Activated CD4-positive, alpha-beta T cell treated with anti-CD3 and anti-CD28 coated beads for 36 hours (primary cell): ENCODE measurements around the gene MARCO. TPM values are rescaled to one million over a fixed set of nuclear protein-coding genes. Genes with fewer than 3 reads are reported as not detected.
A peak's percentile ranks its signal among the peaks of the same experiment; 100 is the strongest.

Experiments used
- ATAC-seq: fragments of 200-7000 bp; cut with Tn5 transposase; one replicate; pipeline ENCODE4 v1.10.0; 2021; ENCODE audit warnings: mild to moderate bottlenecking, moderate library complexity
- CTCF ChIA-PET: fragments of 350-600 bp; sonication (Branson Sonifier 250); formaldehyde crosslinking; loops from one replicate; lab custom pipeline; 2021; ENCODE audit warnings: antibody characterized with exemption; lab: Charles Lee
- POLR2A ChIA-PET: fragments of 350-600 bp; sonication (Branson Sonifier 250); formaldehyde crosslinking; loops from one replicate; lab custom pipeline; 2021; ENCODE audit warnings: antibody characterized with exemption, inconsistent platforms; lab: Charles Lee
- DNase-seq: peaks from one replicate; pipeline ENCODE4 v3.0.0-alpha.2; 2020
- H3K27ac Mint-ChIP-seq: one replicate; pipeline ENCODE4 v1.8.0; 2021; ENCODE audit warnings: mixed read lengths
- H3K27me3 Mint-ChIP-seq: one replicate; pipeline ENCODE4 v1.8.0; 2021; ENCODE audit warnings: mixed read lengths
- H3K36me3 Mint-ChIP-seq: one replicate; pipeline ENCODE4 v1.8.0; 2021; ENCODE audit warnings: low read depth, mixed read lengths
- H3K4me1 Mint-ChIP-seq: one replicate; pipeline ENCODE4 v1.8.0; 2021; ENCODE audit warnings: mixed read lengths
- H3K4me3 Mint-ChIP-seq: one replicate; pipeline ENCODE4 v1.8.0; 2021; ENCODE audit warnings: mild to moderate bottlenecking, moderate library complexity, mixed read lengths
- H3K9me3 Mint-ChIP-seq: one replicate; pipeline ENCODE4 v1.8.0; 2021; ENCODE audit warnings: low read depth, mixed read lengths
- intact Hi-C, 2 experiments: fragments of 100-400 bp; cut with DNase I in 1 of 2; cut with micrococcal nuclease in 1 of 2; formaldehyde crosslinking; loops; one replicate each; pipeline versions ENCODE4 v1.14.2 to v1.15.1; 2022 to 2024; cut with DNase I, micrococcal nuclease
- total RNA-seq, 2 experiments: library from RNA; stranded (reverse); gene quantifications; one replicate each; pipeline ENCODE4 v1.2.3, GENCODE V29; 2021

Gene MARCO
- total RNA-seq = not detected

GRCh38 chr2:118942031-118942430 lies at the start of gene MARCO:
Gene MARCO (plus strand): TSS chr2:118942194. CDS start chr2:118942301, 107 bp downstream.
- ATAC-seq = no peak
- peaks cover 7% of the 10 kb centered on the region for H3K27me3 Mint-ChIP-seq
- ChIA-PET POLR2A (no interaction called here), CTCF (no interaction called here)
- DNase-seq = no peak
- no peak within 1 kb of the TSS for H3K27ac Mint-ChIP-seq
- intact Hi-C loops = no loop called here
- H3K4me1 Mint-ChIP-seq = peaks cover 9% of the 10 kb centered on the region
- no peaks in the 10 kb centered on the region for H3K36me3 Mint-ChIP-seq
- no peak within 1 kb of the TSS for H3K4me3 Mint-ChIP-seq
- H3K9me3 Mint-ChIP-seq = no peaks in the 10 kb centered on the region

GRCh38 chr2:118893100-118893499 lies 48.9 kb upstream of the MARCO start:
- ATAC-seq (no peak), DNase-seq (no peak)
- H3K27me3 Mint-ChIP-seq = no peaks in the 10 kb centered on the region
- ChIA-PET CTCF (interaction anchor here (0.7 kb wide), 1 partner anchor 547 kb away, joined by 3 read pairs; no protein-coding TSS in a partner anchor), POLR2A (no interaction called here)
- H3K36me3 Mint-ChIP-seq = no peaks in the 10 kb centered on the region
- peaks cover 2% of the 10 kb centered on the region for H3K4me1 Mint-ChIP-seq
- H3K4me3 Mint-ChIP-seq = no peak overlapping the region
- peaks cover 13% of the 10 kb centered on the region for H3K9me3 Mint-ChIP-seq
- intact Hi-C loops = no loop called here
- H3K27ac Mint-ChIP-seq = no peak overlapping the region

- DNase-seq = no peak
- H3K36me3 Mint-ChIP-seq = no peaks in the 10 kb centered on the region
- intact Hi-C loops = no loop called here
- peaks cover 22% of the 10 kb centered on the region for H3K4me1 Mint-ChIP-seq
- peaks cover 1% of the 10 kb centered on the region for H3K9me3 Mint-ChIP-seq
- peak; percentile 23 for ATAC-seq
- H3K4me3 Mint-ChIP-seq = no peak overlapping the region
- H3K27ac Mint-ChIP-seq = peak overlapping the region; percentile 53
- no peaks in the 10 kb centered on the region for H3K27me3 Mint-ChIP-seq
- ChIA-PET CTCF (interaction anchor here (1.4 to 2.8 kb wide), 3 partner anchors 12 to 20 kb away, joined by 4 to 24 read pairs (median 5); no protein-coding TSS in a partner anchor), POLR2A (no interaction called here)
These were observed 39.5 kb upstream of the MARCO start for GRCh38 chr2:118902266-118903028.

GRCh38 chr2:118903029-118903351 lies 39.0 kb upstream of the MARCO start:
- no peaks in the 10 kb centered on the region for H3K27me3 Mint-ChIP-seq
- H3K9me3 Mint-ChIP-seq = peaks cover 1% of the 10 kb centered on the region
- ChIA-PET CTCF (interaction anchor here (0.7 to 2.8 kb wide), 4 partner anchors 11 to 21 kb away, joined by 3 to 24 read pairs (median 4); no protein-coding TSS in a partner anchor), POLR2A (interaction anchor here (0.7 kb wide), 1 partner anchor 809 kb away, joined by 4 read pairs; no protein-coding TSS in a partner anchor)
- no peak overlapping the region for H3K4me3 Mint-ChIP-seq
- intact Hi-C loops = no loop called here
- no peak for DNase-seq
- no peak for ATAC-seq
- peak overlapping the region; percentile 53 for H3K27ac Mint-ChIP-seq
- no peaks in the 10 kb centered on the region for H3K36me3 Mint-ChIP-seq
- H3K4me1 Mint-ChIP-seq = peaks cover 22% of the 10 kb centered on the region

- DNase-seq (no peak), ATAC-seq (no peak)
- intact Hi-C loops = no loop called here
- H3K4me3 Mint-ChIP-seq = no peak overlapping the region
- H3K36me3 Mint-ChIP-seq = no peaks in the 10 kb centered on the region
- no peak overlapping the region for H3K27ac Mint-ChIP-seq
- CTCF ChIA-PET = interaction anchor here (0.7 to 2.8 kb wide), 5 partner anchors 10 to 22 kb away, joined by 3 to 24 read pairs (median 4); no protein-coding TSS in a partner anchor
- H3K4me1 Mint-ChIP-seq = peaks cover 22% of the 10 kb centered on the region
- POLR2A ChIA-PET = interaction anchor here (0.6 to 0.7 kb wide), 2 partner anchors 10 to 809 kb away, joined by 3 to 4 read pairs; no protein-coding TSS in a partner anchor
- H3K9me3 Mint-ChIP-seq = peaks cover 1% of the 10 kb centered on the region
- no peaks in the 10 kb centered on the region for H3K27me3 Mint-ChIP-seq
These were observed 38.2 kb upstream of the MARCO start for GRCh38 chr2:118903551-118904479.

GRCh38 chr2:118905206-118905605 lies 36.8 kb upstream of the MARCO start:
- H3K4me3 Mint-ChIP-seq = no peak overlapping the region
- H3K36me3 Mint-ChIP-seq = no peaks in the 10 kb centered on the region
- peaks cover 22% of the 10 kb centered on the region for H3K4me1 Mint-ChIP-seq
- no peak for DNase-seq
- intact Hi-C loops = no loop called here
- no peaks in the 10 kb centered on the region for H3K27me3 Mint-ChIP-seq
- ATAC-seq = no peak
- CTCF ChIA-PET = no interaction called here
- H3K27ac Mint-ChIP-seq = no peak overlapping the region
- H3K9me3 Mint-ChIP-seq = peaks cover 1% of the 10 kb centered on the region
- POLR2A ChIA-PET = no interaction called here

- Mint-ChIP-seq H3K27ac (no peak overlapping the region), H3K27me3 (no peaks in the 10 kb centered on the region), H3K36me3 (no peaks in the 10 kb centered on the region), H3K4me3 (no peak overlapping the region), H3K4me1 (peaks cover 22% of the 10 kb centered on the region), H3K9me3 (peaks cover 1% of the 10 kb centered on the region)
- CTCF ChIA-PET = no interaction called here
- no peak for ATAC-seq
- POLR2A ChIA-PET = no interaction called here
- intact Hi-C loops = no loop called here
- DNase-seq = no peak
These were observed 35.8 kb upstream of the MARCO start for GRCh38 chr2:118906186-118906585.

GRCh38 chr2:118907759-118908158 lies 34.2 kb upstream of the MARCO start:
- CTCF ChIA-PET = interaction anchor here (0.6 to 2.2 kb wide), 2 partner anchors 26 to 221 kb away, joined by 3 to 8 read pairs; no protein-coding TSS in a partner anchor
- no peak overlapping the region for H3K27ac Mint-ChIP-seq
- peaks cover 12% of the 10 kb centered on the region for H3K4me1 Mint-ChIP-seq
- intact Hi-C loops = no loop called here
- H3K4me3 Mint-ChIP-seq = no peak overlapping the region
- H3K9me3 Mint-ChIP-seq = peaks cover 1% of the 10 kb centered on the region
- no peaks in the 10 kb centered on the region for H3K27me3 Mint-ChIP-seq
- POLR2A ChIA-PET = no interaction called here
- ATAC-seq (no peak), DNase-seq (no peak)
- no peaks in the 10 kb centered on the region for H3K36me3 Mint-ChIP-seq

- no peaks in the 10 kb centered on the region for H3K36me3 Mint-ChIP-seq
- H3K27me3 Mint-ChIP-seq = no peaks in the 10 kb centered on the region
- ATAC-seq (no peak), DNase-seq (no peak)
- ChIA-PET CTCF (interaction anchor here (2.2 kb wide), 1 partner anchor 27 kb away, joined by 8 read pairs; no protein-coding TSS in a partner anchor), POLR2A (no interaction called here)
- H3K9me3 Mint-ChIP-seq = no peaks in the 10 kb centered on the region
- no peaks in the 10 kb centered on the region for H3K4me1 Mint-ChIP-seq
- no peak overlapping the region for H3K4me3 Mint-ChIP-seq
- intact Hi-C loops = no loop called here
- H3K27ac Mint-ChIP-seq = no peak overlapping the region
These were observed 32.8 kb upstream of the MARCO start for GRCh38 chr2:118909191-118909590.

- POLR2A ChIA-PET = no interaction called here
- Mint-ChIP-seq H3K27ac (no peak overlapping the region), H3K4me1 (no peaks in the 10 kb centered on the region), H3K4me3 (no peak overlapping the region), H3K9me3 (no peaks in the 10 kb centered on the region), H3K36me3 (no peaks in the 10 kb centered on the region), H3K27me3 (no peaks in the 10 kb centered on the region)
- no peak for DNase-seq
- ATAC-seq = no peak
- intact Hi-C loops = no loop called here
- CTCF ChIA-PET = no interaction called here
These were observed 30.7 kb upstream of the MARCO start for GRCh38 chr2:118911166-118911856.

GRCh38 chr2:118911936-118912335 lies 30.1 kb upstream of the MARCO start:
- Mint-ChIP-seq H3K4me3 (no peak overlapping the region), H3K27me3 (no peaks in the 10 kb centered on the region), H3K27ac (no peak overlapping the region), H3K9me3 (no peaks in the 10 kb centered on the region), H3K4me1 (no peaks in the 10 kb centered on the region), H3K36me3 (no peaks in the 10 kb centered on the region)
- intact Hi-C loops = no loop called here
- DNase-seq = no peak
- POLR2A ChIA-PET = no interaction called here
- CTCF ChIA-PET = interaction anchor here (0.7 kb wide), 1 partner anchor 908 kb away, joined by 3 read pairs; no protein-coding TSS in a partner anchor
- ATAC-seq = no peak
